Myocyte (in vitro differentiated cells): Measurements from ENCODE around the gene PSMA6. TPM values are rescaled to one million over a fixed set of nuclear protein-coding genes. Genes with fewer than 3 reads are reported as not detected.
"Not testable (repeated sequence)": the region's sequence is repeated elsewhere in the genome, so short reads cannot be mapped to it uniquely, and the experiment has no call there.

Experiments
- DNase-seq: peaks from one replicate; pipeline ENCODE4 v3.0.0-alpha.2; 2012; ENCODE audit warnings: low read depth
- total RNA-seq: library from RNA; depleted of rRNA; stranded (reverse); fragments of >200 nt; gene quantifications from 2 replicates; pipeline ENCODE4 v1.2.3, GENCODE V29; 2014

PSMA6 gene
- total RNA-seq, 1 donor from 2014 or later, result 240 TPM

DNA sequence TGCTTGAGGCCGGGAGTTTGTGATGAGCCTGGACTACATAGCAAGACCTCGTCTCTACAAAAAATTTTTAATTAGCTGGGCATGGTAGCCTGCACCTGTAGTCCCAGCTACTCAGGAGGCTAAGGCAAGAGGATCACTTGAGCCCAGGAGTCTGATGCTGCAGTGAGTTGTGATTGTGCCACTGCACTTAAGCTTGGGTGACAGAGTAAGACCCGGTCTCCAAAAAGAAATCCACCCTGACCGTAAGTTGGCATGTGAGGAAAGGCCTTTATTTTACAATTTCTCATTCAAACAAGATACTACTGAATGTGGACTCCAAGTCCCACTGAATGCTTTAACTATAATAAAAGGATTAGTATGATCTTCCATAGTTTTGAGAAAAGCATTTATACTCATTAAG is 27.3 kb downstream of the PSMA6 start:
- no peak for DNase-seq

DNA sequence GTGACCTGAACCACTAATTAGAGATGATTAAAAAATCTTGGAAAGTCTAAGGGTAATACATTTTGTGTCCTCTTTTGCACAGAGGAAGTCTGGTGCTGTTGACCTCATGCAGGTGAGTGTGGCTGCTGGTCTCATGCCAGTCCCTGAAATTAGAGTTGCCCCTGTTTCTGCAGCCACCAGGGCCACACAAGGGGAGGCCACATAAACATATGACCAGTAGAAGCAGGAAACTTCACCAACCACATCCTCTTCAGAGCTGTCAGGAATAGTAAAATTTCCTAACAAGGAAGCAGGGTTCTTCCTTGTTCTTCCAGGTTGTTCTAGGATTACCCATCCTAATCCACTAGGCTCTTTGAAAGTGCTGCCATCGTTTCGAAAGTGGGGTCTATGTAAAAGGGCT is 28.3 kb downstream of the PSMA6 start:
- no peak for DNase-seq

DNA sequence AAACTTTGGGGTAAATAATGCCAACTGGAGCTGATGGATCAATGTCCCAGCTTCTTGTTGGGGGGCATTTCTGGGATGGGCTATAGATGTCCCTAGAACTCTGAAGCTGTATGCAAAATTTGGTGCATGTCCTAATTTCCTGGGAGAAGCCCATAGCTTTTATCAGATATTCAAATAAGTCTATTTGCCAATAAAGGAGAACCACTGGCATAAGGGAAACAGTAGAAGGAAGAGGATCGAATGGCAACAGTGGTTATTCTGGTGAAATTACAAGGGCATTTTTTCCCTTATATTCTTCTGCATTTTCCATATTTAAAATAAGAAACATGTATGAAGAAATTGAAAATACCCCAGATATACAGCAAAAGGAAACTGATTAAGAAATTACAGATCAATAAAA is 34.2 kb downstream of the PSMA6 start:
- DNase-seq, result no peak

DNA sequence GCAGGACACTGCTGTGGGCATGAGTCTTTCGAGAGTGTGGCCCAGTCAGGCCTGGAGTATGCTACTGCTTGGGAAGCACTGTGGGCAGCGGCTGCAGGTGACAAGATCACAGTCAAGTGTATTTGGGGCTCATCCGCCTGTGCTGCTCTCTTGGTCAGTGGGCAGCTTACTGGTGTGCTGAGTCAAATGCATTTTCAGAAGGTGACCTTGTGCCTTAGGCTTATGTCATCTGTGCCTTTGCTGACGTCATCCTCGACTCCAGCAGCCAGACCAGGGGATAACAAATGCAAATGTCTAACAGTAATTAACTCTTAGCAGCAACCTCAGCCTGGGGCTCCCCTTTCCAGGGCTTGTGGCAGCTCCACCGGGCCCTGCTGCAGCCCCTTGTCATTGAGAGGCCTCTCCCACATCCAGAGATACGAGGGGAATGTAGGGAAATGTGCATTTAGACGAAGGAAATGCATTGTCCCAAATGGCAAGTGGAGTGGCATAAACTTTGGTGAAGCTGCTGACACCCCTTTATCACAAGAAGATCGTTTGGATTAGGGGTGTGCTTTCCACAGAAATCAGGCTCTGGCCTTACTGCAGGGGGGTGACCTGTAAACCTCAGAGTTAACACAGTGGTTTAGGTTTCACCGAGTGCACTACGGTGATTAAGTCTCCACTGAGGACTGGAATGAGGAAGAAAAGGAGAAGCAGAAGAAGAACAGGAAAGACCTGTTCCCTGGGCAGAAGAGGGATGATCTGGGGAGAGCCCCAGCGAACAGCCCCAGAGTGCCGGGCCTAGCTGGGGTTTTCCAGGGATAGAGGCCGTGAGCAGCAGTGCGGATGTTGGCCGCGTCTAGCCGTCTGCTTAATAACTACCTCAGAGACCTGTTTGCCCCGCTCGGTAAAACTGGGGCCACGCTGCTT is 39.7 kb downstream of the PSMA6 start:
- peak; percentile 30 for DNase-seq

DNA sequence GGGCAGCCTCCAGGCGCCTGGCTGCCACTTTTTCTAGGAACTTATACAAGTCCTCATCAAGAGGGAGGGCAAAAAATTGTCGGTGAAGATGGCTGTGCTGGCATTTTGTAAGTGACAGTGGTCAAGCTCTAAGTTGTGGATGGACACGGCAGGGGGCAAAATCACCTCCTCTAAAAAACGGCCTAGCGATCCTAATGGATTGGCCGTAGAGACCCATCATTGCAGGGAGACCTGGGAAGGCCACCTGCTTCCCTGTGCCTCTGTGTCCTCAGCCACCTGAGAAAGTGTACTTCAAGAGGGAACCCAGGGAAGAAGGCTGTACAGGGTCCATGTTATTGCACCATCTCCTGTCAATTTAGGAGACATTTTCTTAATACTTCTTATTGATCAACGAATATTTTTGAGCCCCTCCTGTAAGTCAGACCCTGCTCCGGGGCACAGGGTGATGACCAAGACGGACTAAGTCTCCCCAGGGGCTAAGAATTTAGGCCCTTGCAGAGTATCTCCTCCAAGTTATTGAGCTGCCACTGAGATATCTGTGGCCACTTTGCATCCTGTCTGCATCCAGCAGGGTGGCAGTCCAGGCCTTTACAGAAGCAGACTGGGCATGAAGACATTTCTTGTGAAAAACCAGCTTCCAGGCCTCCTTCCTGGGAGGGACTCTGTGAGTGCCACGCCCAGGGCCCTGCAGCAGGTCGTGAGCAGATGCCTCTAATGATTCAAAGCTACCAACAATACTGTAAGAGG is 40.5 kb downstream of the PSMA6 start:
- no peak for DNase-seq

DNA sequence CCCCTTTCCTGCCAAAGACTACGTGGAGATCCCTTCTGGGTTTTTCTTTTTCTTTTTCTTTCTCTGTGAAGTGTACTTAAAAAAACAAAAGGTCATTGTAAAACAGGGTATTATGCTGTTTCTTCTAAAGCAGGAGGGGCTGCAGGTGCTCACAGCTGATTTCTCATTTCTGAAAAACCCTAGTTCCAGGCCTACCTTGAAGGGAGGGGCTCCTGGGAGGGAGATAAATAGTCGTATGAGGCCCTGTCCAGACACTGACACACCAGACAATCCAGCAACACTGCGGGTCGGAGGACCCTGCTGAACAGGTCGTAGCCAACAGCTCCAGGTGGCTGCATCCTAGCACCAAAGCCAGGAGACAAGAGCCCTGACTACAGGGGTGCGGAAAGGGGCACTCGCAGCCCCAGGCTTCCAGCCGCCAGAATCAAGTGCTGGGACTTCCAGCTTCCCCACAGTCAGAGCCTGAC is 41.1 kb downstream of the PSMA6 start:
- no peak for DNase-seq

DNA sequence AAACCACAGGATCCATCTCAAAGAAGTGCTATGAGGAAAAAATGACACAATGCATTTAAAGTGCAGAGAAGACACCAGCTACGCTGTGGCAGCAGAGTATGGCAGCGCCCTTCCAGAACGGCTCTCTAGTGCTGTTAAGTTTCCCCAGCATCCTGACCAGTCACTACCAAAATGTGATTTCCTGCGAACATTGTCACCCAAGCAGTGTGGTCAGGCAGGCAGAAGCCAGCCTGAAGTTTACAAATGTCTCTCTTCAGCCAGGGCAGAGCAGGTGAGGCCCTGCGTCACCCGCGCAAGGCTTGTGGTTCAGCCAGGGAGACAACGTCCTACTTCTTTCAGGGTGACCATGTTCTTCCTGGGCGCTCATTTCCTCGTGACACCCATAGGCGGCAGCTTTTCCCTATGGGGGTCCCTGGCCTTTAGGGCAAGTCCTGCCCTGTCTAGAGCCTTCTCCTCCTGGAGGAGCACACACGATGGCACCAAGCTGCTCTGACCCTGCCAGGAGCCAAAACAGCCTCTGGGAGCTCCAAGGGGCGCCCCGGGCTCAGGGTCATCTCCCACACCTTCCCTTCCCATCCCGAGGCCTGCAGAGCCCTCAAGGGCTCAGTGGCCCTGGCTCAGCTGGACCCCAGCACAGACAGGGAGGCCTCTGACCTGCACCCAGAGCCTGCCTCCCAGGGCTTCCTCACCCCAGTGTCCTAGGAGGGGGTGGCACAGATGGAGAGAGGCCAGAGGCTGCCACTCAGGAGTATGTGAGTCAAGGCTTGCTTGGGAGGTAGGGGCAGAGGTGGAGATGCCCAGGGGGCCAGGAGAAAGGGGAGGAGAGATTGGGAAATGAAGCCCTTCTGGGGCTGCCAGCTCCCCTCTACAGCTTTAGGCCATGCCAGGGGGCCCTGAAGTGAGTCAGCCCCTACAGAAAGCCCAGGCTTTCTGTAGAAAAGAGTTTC is 41.9 kb downstream of the PSMA6 start:
- no peak for DNase-seq

DNA sequence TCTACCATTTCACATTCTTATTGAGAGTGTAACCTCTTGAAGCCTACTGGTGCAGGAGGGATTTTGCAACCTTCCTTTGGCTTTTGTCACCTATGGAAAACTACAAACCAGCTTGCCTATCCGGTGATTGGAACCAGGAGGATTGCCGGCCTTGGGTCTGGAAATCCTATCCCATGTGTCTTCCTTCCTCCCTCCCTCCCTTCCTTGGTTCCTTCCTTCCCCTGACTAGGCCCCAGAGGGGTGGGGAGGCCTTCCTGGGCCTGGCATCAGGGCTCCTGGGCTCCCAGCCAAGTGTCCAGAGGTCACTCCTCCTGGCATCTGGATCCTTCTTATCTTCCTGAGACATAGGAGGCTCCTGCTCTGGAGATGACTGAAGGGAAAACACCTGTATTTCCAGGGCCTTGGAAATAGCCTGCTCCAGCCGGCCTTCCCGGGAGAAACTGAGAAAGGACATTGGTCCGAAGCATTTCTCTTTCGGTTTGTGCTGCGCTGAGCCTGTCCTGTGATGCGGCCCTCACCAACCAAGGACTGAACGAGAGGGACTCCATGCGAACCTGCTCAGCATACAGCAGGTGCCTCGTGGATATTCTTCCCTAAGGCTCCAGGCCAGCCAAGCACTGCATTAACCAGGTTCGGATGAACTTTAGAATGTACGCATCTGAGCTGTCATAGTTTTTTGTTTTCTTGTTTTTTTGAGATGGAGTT is 43.4 kb downstream of the PSMA6 start:
- DNase-seq, result no peak

DNA sequence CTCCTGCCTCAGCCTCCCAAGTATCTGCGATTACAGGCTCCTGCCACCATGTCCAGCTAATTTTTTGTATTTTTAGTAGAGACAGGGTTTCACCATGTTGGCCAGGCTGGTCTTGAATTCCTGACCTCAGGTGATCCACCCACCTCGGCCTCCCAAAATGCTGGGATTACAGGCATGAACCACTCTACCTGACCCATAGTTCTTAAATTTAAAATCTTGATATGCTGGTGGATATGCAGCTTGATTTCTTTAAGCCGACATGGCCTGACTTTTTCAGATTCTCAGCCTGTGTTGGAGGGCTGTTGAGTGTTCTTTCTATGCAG is 44.0 kb downstream of the PSMA6 start:
- not testable (repeated sequence) for DNase-seq

DNA sequence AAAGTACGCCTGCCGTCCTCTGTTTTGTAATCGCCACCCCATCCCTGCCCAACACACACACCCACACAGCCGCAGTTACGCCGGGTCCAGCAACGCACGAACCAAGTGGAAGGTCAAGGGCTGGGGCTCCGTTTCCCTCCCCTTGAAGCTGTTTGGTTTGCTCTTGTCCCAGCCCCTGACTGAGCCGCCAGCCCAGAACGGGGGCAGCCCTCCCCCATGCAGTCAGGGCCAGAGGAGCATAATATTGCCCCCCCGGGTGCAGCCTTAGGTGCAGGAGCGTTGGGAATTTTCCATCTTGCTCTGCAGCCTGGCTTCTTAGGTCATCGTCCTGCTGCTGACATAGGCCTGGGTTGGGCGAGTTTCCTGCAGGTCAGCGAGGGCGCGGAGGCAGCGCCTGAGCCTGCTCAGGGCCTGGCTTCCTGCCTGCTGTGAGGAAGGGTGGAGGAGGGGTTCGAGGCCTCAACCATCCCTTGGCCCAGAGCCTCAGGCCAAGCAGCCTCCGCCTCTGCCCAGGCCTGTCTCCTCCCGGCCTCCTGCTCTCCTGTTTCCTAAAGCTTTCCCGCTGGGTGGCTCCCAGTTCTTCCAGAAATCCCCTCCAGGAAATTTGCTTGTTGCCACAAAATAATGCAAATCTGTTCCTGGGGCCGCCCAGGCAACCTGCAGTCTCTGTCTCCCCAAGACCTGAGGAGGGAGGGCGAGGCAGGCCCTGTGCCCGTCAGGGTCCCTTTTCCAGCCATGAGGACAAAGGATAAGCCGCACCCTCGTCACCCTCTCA is 44.5 kb downstream of the PSMA6 start:
- DNase-seq, result peak; percentile 78

DNA sequence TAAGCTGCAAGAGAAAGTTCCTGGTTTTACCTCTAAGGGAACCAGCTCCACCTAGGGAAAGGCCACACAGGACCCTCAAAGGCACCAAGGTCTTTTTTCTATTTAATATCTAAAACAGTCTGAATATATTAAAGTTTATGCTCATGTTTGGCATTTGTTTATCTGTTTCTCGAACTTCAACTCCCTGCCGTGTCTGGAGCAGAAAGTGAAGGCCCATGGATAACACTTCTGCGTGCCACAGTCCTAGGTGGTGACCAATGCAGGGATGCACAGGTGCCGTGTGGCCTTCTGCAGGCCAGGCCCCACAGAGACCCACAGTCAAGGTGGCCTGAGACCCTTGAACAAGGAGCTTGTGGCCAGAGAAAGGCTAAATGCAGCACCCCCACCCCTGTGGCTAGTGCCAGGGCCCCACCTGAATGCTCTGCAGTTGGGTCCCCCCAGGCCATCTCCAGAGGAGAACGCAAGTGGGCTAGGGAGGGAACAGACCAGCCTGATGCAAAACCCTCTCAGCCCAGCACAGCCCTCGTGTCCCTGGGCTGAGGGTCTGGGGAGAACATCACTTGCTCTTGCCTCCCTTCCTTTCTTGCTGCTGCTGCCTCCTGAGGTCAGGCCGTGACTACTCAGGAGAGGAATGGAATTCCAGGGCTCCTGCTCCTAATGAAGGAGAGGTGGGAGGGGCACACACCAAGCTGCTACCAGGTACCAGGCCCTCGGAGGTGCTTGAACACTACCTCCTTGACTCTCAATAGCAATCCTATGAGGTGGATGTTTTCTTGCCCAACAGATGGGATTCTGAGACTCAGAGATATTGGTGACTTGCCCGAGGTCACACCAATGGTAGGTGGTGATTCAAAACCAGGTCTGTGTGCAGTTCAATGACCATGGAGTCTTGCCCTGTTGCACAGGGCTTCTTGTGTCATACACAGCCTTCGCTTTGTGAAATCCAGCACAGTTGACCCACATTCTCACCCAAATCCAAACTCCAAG is 45.4 kb downstream of the PSMA6 start:
- DNase-seq, result no peak

DNA sequence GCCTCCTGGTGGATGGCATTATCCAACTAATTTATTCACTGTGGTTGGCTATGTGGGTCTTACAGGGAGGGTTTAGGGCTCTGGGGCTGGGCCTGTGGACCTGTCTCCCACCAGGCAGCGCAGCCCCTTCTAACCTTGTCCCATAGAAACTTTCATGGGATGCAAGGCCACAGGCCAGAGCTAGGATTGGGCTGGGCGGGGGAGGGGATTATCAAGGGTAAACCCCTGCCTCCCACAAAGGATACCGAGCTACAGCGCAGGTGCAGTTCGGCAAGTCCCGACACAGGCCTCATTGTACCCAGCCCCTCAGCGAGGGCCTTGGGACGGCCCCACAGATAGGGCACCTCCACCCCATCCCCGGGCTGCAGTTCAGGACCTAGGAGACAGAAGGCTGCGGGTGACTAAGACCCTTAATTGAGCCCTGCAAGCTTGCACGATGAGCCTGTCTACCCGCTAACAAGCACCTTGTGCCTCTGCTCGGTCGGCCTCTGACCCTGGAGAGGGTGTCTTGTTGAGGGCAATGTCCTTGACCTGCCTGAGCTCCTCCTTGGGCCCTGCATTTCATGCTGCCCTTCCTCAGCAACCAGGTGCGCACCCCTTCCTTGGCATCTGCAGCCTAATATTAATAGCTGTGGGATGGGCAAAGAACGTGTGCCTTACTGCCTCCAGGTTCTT is 46.7 kb downstream of the PSMA6 start:
- DNase-seq, result no peak

DNA sequence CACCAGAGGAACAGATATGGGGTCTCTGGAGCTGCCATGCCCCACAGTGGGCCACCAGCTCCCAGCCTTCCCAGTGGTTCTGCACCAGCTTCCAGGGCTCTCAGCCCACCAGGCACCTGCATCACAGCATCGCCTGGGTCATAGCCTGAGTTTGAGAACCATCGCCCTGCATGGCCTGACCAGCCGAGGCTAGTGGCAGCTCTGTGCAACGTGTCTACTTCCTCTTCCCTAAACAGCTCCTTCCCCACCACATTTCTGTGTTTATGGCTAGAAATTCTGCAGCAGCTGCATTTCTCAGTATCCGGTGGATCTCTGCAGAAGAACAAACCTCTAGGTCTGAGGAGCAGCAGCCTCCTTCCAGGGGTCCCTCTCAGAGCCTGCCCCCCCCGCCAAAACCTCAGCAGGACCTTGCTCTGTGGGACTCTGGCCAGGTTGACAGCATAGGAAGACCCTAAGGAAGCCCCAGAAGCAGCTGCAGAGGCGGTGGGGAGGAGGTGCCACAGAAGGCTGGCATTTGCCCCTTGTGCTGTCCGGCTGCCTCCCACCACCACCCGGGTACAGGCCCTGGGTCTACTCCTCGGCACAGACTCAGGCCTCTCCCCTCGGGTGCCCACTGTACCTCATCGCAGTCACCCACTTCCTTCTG is 47.7 kb downstream of the PSMA6 start:
- DNase-seq, result no peak

DNA sequence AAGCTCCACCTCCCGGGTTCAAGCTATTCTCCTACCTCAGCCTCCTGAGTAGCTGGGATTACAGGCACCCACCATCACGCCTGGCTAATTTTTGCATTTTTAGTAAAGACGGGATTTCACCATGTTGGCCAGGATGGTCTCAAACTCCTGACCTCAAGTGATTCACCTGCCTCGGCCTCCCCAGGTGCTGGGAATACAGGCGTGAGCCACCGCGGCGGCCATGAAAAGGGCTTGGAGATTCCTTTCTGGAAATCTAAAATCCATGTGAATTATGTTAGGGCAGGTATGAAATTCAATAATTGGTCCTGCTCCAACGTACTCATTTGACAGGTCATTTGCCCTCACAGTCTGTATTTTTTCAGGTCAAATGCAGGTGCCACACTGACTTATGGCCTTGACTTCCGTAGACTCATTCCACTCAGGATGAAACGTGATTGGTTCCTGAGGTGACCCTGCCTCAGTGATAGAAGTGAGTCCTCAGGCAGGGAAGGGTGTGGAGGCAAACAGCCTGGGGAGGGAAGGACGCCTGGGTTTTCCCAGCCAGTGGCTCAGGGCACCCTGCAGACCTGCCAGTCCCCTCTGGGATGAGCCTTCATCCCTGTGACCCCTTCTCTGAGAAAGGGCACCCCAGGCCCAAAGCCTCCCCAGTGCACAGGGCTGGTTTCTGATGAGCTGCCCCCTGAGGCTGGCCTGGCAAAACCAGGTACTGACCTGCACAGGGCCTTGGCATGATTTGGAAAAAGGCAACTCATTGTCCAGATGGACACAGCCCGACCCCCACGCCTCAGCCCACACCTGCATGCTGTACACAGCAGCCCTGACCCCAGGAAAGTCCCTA is 48.7 kb downstream of the PSMA6 start:
- no peak for DNase-seq

DNA sequence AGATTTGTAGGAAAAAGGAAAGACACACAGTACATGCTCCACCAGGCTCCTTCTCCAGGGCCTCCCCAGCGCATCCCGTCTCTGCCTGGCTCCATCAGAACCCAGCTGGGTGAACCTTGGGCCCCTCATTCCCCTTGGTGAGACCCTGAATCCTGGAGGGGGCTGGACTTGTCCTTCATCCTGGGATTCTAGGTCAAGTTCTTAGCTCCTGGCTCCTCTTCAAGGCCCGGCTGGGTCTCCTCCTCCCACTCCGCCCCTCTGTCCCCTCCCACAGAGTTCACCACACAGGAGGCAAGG is 49.2 kb downstream of the PSMA6 start:
- no peak for DNase-seq

DNA sequence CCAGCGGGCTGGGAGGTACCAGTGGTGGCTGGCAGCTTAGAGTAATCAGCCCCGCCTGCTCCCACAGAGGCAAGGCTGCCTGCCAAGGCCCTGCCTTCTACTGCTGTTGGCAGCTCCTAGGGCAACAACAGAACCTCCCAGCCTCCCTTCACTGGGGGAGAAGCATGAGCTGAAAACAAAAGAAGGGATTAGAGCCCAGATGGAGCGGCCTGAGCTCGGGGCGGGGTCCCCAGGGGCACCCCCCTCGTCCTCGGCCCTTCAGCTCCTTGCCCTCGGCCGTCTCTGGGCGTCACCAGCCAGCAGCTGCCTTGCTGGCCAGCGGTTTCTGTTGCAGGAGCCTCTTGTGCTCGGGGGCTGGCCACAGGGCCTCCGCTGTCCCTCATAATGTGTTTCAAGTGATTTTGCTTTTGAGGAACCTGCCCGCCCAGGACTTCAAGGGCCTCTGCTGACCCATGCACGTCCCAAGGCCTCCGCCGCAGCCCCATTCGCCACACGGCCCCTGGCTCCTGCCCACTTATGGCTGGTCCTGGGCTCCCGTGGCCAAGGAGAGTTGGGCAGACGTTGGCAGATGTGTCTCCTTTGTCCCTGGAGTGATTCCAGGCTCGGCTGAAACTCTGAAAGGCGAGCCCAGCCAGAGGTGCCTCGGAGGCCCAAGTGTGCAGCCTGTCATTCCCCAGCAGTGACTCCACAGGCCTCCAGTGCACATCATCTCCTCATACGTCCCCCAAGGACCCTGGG is 49.7 kb downstream of the PSMA6 start:
- peak; percentile 96 for DNase-seq
